ENCODE results near the gene HIBADH. TPM values are rescaled to one million over a fixed set of nuclear protein-coding genes. Genes with fewer than 3 reads are reported as not detected.
A peak's percentile ranks its signal among the peaks of the same experiment; 100 is the strongest.
"Not testable (repeated sequence)": the region's sequence is repeated elsewhere in the genome, so short reads cannot be mapped to it uniquely, and the experiment has no call there.

HIBADH gene
- total RNA-seq, 1 donor from 2014 or later = 26.5 TPM

DNA sequence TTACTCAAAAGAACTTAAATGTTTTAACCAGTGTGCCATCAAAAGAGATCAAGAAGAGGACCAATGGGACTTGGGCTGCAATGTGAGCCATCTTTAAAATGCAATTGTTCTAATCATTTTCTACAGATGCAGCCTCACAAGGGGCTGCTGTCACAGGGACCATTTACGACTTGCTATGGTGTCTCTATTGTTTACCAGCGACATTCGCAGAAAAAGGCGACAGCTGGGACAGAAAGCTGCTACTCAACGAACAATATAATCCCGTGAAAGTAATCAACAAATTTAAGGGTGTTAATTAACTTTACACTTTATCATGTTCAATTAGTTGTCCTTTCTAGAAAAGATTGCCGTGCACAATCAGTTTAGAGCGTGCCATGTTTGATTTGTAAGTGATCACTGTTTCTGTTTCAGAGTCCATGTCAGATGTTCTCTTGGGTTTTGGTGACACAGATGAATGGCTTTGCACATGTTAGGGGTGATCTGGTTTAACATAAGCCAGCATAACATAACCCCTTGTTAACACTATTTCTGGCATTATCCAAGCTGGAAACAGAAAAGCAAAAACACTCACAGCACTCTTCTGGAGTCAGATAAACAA, 110.8 kb downstream of the HIBADH start:
- DNase-seq (ENCODE audit: low spot score) = peak; percentile 1

DNA sequence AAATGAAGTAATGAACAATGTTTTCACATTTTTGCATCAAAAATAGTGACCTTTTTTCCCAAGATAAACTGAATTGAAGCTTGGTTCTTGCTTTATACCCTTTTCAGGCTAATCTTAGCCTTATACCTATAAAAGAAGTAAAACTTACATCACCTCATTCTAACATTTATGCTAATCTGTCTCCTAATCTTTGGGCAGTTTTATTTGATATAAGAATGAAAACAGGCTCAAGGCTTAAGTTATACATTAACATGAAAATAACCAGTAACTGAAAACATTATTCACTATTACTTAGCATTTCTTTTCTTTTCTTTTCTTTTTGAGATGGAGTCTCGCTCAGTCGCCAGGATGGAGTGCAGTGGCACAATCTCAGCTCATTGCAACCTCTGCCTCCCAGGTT, 113.1 kb downstream of the HIBADH start:
- DNase-seq (ENCODE audit: low spot score) = peak; percentile 66

DNA sequence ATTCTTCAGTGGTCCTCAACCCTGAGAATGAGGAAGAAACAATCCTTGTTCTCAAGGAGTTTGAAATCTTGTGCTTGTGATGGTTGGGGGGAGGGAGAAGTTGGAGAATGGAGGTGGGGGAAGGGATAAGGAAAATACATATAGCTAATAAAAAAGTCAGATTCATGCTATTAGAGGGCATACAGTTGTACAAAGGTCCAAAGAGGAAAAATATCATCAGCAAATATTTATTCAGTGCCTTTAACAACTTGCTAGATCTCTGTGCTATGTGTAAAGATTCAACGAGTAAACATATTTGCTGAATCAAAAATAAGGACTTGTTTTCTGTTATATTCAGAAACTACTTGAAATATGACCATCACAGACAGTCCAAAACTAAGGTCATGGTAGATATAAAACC, 114.4 kb downstream of the HIBADH start:
- peak; percentile 8 for DNase-seq (ENCODE audit: low spot score)

GRCh38 chr7:27547401-27547800, 115.3 kb downstream of the HIBADH start:
- peak; percentile 85 for DNase-seq (ENCODE audit: low spot score)

- no peak for DNase-seq (ENCODE audit: low spot score)
Observed at GRCh38 chr7:27546610-27547009, 116.1 kb downstream of the HIBADH start.

GRCh38 chr7:27535795-27536194, 126.9 kb downstream of the HIBADH start:
- DNase-seq (ENCODE audit: low spot score) = no peak

- no peak for DNase-seq (ENCODE audit: low spot score)
Observed at GRCh38 chr7:27533652-27534081, 129.0 kb downstream of the HIBADH start.

DNA sequence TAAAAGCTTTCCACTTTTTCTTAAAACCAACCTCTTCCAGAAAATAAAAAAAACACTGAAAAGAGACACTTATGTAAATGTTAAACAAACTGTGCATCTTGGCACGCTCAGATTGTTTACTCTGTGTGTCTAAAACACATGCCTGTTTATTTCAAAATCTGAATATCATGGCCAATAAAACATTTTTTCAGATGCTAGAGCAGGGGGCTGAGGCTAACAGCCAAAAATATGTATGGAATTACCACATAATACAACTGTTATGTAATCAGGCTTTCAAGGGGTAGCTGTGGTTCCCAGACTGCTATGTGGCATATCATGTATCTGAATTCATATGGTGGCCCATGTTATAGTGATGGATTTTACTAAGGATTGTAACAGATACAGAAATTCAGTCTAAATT, 130.4 kb downstream of the HIBADH start:
- no peak for DNase-seq (ENCODE audit: low spot score)

GRCh38 chr7:27527348-27527714, 135.4 kb downstream of the HIBADH start:
- peak; percentile 77 for DNase-seq (ENCODE audit: low spot score)

DNA sequence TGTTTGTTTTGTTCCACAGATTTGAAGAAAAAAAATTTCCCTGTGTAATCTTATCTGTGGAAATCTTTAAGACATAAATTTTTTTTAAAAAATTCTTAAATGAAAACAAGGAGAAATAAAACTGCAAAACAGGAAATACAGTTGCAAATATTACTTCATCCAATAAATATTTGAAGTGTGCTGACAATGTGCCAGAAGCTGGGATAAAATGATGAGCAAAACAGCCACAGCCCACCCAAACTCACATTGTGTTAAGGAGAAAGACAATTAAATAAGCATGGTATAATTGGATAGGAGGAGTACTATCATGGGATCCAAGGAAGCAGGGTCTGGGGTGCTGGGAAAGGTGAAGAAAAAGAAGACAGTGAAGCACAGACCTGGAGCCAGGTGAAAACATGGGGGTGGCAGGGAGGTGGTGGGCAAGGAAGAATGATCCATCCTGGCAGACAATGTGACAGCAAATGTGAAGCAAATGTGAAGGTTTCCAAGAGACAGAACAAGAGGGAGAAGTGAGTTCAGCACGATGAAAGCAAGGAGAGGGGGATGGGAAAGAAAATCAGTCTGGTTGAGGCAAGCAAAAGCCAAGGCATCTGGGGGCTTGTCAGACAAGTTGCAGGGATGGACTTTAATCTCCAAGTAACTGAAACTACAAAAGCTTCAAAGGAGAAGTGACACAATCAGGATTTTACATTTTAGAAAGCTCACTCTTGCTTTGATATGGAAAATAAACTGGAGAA, 135.9 kb downstream of the HIBADH start:
- no peak for DNase-seq (ENCODE audit: low spot score)

- DNase-seq (ENCODE audit: low spot score) = no peak
Observed at GRCh38 chr7:27526131-27526530, 136.6 kb downstream of the HIBADH start.

- no peak for DNase-seq (ENCODE audit: low spot score)
Observed at GRCh38 chr7:27523321-27523720, 139.4 kb downstream of the HIBADH start.

- DNase-seq (ENCODE audit: low spot score) = no peak
Observed at GRCh38 chr7:27522566-27522965, 140.1 kb downstream of the HIBADH start.

- peak; percentile 96 for DNase-seq (ENCODE audit: low spot score)
Observed at GRCh38 chr7:27520815-27521790, 141.6 kb downstream of the HIBADH start.

GRCh38 chr7:27519793-27520469, 142.8 kb downstream of the HIBADH start:
- no peak for DNase-seq (ENCODE audit: low spot score)

DNA sequence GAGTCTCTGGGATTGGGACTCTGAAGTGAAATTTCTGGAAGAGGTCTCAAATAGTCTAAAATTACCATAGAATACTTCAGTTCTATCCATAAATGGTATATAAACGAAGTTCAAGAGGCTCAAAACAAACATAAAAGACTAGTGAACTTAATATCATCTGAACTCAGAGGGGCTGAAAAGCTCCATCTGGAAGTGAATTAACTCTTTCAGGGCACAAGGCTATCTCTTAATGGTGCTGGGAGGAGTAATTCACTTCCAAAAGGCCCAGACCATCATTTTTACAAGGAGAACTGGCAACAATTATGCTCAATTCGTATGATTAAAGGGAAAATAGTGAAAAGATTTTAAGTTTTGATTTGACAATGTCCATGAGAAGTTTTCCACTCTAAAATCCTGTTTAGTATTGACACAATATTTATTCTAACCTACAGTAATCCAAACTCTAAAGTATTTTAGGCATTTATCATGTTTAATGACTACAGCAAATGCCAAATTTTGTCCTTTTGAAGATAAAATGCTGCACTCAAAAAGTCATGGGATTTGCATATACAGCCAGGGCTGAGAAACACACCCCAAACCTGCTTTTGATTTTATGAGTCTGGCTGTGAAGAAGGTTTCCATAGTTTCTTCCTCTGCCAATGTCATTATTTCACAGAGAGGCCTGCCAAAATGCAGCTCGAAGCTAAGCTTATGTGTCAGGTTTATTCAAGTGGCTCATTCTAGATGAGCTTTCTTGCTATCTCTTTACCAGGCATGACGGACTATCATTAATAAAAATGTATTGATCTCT, 143.9 kb downstream of the HIBADH start:
- peak; percentile 92 for DNase-seq (ENCODE audit: low spot score)

GRCh38 chr7:27516421-27516820, 146.3 kb downstream of the HIBADH start:
- DNase-seq (ENCODE audit: low spot score) = no peak

- DNase-seq (ENCODE audit: low spot score) = no peak
Observed at GRCh38 chr7:27515933-27516332, 146.8 kb downstream of the HIBADH start.

- DNase-seq (ENCODE audit: low spot score) = no peak
Observed at GRCh38 chr7:27514861-27515260, 147.8 kb downstream of the HIBADH start.

- no peak for DNase-seq (ENCODE audit: low spot score)
Observed at GRCh38 chr7:27513885-27514284, 148.8 kb downstream of the HIBADH start.

GRCh38 chr7:27511370-27511769, 151.3 kb downstream of the HIBADH start:
- DNase-seq (ENCODE audit: low spot score) = not testable (repeated sequence)
